ENCODE data around the gene HYAL4. TPM values are rescaled to one million over a fixed set of nuclear protein-coding genes. Genes with fewer than 3 reads are reported as not detected.
"Not testable (repeated sequence)": the region's sequence is repeated elsewhere in the genome, so short reads cannot be mapped to it uniquely, and the experiment has no call there.

HYAL4 gene
- total and polyA plus RNA-seq, 10 donors, result 0.26 TPM; not detected in 9

GRCh38 chr7:123836656-123837055 is 8.3 kb upstream of the HYAL4 start:
- WGBS, 5 donors, result 81 to 94% (median 86%) methylated on average over 4 of the region's 4 CpGs
- no peaks in the 10 kb centered on the region for H3K4me1 ChIP-seq

GRCh38 chr7:123839106-123839505 is 5.9 kb upstream of the HYAL4 start:
- H3K4me1 ChIP-seq; DNase-seq; intact Hi-C loops (cut with DNase I; ENCODE audit: low total_unique reads); H3K27me3 ChIP-seq (replicated peaks in 1 of 7); H3K36me3 ChIP-seq; H3K4me3 ChIP-seq; H3K27ac ChIP-seq: not testable (repeated sequence)
- peaks cover 0 to 18% (median 7%) of the 10 kb centered on the region in 8 donors for H3K9me3 ChIP-seq
- WGBS, 5 donors, result 85 to 100% (median 93%) methylated on average over 2 of the region's 2 CpGs

More at GRCh38 chr7:123836656-123837055, 8.3 kb upstream of the HYAL4 start:
- H3K27ac ChIP-seq, result no peak overlapping the region
- intact Hi-C loops (cut with DNase I; ENCODE audit: low total_unique reads), result no loop called here
- H3K36me3 ChIP-seq, result no peaks in the 10 kb centered on the region
- H3K27me3 ChIP-seq (replicated peaks in 1 of 7), result no peaks in the 10 kb centered on the region
- TF ChIP-seq POLR2AphosphoS5 (IDR thresholded peaks at IDR 0.05), result no peak
- no peak for TF ChIP-seq CTCF (IDR thresholded peaks at IDR 0.05 in 8 of 11, conservative IDR thresholded peaks at IDR 0.05 in 3 of 11)
- TF ChIP-seq POLR2A (IDR thresholded peaks at IDR 0.05), result no peak
- H3K4me3 ChIP-seq, result no peak overlapping the region
- peaks cover 0 to 18% (median 5%) of the 10 kb centered on the region in 8 donors for H3K9me3 ChIP-seq
- no peak for DNase-seq

- 88 to 97% (median 96%) methylated on average over 7 of the region's 7 CpGs for WGBS, 5 donors
- DNase-seq; H3K27me3 ChIP-seq (replicated peaks in 1 of 7); H3K27ac ChIP-seq; H3K36me3 ChIP-seq; H3K4me1 ChIP-seq; intact Hi-C loops (cut with DNase I; ENCODE audit: low total_unique reads); H3K4me3 ChIP-seq: not testable (repeated sequence)
- peaks cover 0 to 11% (median 4%) of the 10 kb centered on the region in 8 donors for H3K9me3 ChIP-seq
Observed at GRCh38 chr7:123844142-123844541, 827 bp upstream of the HYAL4 start.

- WGBS, 5 donors, result 28 to 58% (median 40%) methylated on average over 1 of the region's 1 CpG
- no peak overlapping the region for H3K4me3 ChIP-seq
Observed at GRCh38 chr7:123845823-123846216, 851 bp downstream of the HYAL4 start.

More at GRCh38 chr7:123845823-123846216, 851 bp downstream of the HYAL4 start:
- Histone ChIP-seq H3K27me3 (replicated peaks in 1 of 7) (no peaks in the 10 kb centered on the region), H3K27ac (no peak overlapping the region), H3K36me3 (no peaks in the 10 kb centered on the region), H3K4me1 (no peaks in the 10 kb centered on the region), H3K9me3 (peaks cover 0 to 3% (median 0%) of the 10 kb centered on the region in 8 donors)
- TF ChIP-seq POLR2AphosphoS5 (IDR thresholded peaks at IDR 0.05) (no peak), CTCF (IDR thresholded peaks at IDR 0.05 in 8 of 11, conservative IDR thresholded peaks at IDR 0.05 in 3 of 11) (no peak), POLR2A (IDR thresholded peaks at IDR 0.05) (no peak)
- DNase-seq, result no peak
- intact Hi-C loops (cut with DNase I; ENCODE audit: low total_unique reads), result no loop called here

Data from spleen (tissue), 11 donors.